GM18873 (cell line): ENCODE measurements around the gene DENND10.
"Not testable (repeated sequence)": the region's sequence is repeated elsewhere in the genome, so short reads cannot be mapped to it uniquely, and the experiment has no call there.

Experiments used
- ATAC-seq: cut with Tn5 transposase; IDR thresholded peaks from one replicate; pipeline ENCODE4 v1.9.1; 2021; ENCODE audit warnings: mild to moderate bottlenecking, moderate library complexity, moderate number of reproducible peaks; ENCODE audit not compliant: unreplicated experiment, low FRiP score

DENND10 gene

GRCh38 chr10:119096641-119097415 is 7.1 kb upstream of the DENND10 start:
- ATAC-seq = not testable (repeated sequence)

- ATAC-seq = no peak
Measured at GRCh38 chr10:119098576-119098975, 5.3 kb upstream of the DENND10 start.

- no peak for ATAC-seq
Measured at GRCh38 chr10:119100434-119101238, 3.3 kb upstream of the DENND10 start.

- ATAC-seq = no peak
Measured at GRCh38 chr10:119101366-119102098, 2.4 kb upstream of the DENND10 start.

GRCh38 chr10:119103241-119103902 is 541 bp upstream of the DENND10 start:
- no peak for ATAC-seq

GRCh38 chr10:119104654-119105015 is 722 bp downstream of the DENND10 start:
- peak; percentile 14 for ATAC-seq

GRCh38 chr10:119105155-119105554 is 1.2 kb downstream of the DENND10 start:
- no peak for ATAC-seq

- not testable (repeated sequence) for ATAC-seq
Measured at GRCh38 chr10:119105899-119106298, 2.0 kb downstream of the DENND10 start.

- not testable (repeated sequence) for ATAC-seq
Measured at GRCh38 chr10:119107106-119107505, 3.2 kb downstream of the DENND10 start.

- not testable (repeated sequence) for ATAC-seq
Measured at GRCh38 chr10:119107771-119108170, 3.9 kb downstream of the DENND10 start.

GRCh38 chr10:119112056-119112455 is 8.1 kb downstream of the DENND10 start:
- no peak for ATAC-seq

GRCh38 chr10:119113751-119114732 is 10.1 kb downstream of the DENND10 start:
- no peak for ATAC-seq

GRCh38 chr10:119115926-119116325 is 12.0 kb downstream of the DENND10 start:
- no peak for ATAC-seq

- ATAC-seq = no peak
Measured at GRCh38 chr10:119116326-119116951, 12.5 kb downstream of the DENND10 start.

- ATAC-seq = no peak
Measured at GRCh38 chr10:119118231-119118630, 14.3 kb downstream of the DENND10 start.

GRCh38 chr10:119119400-119119799 is 15.5 kb downstream of the DENND10 start:
- ATAC-seq = no peak

- peak; percentile 84 for ATAC-seq
Measured at GRCh38 chr10:119120413-119120867, 16.5 kb downstream of the DENND10 start.

- ATAC-seq = no peak
Measured at GRCh38 chr10:119120875-119121274, 17.0 kb downstream of the DENND10 start.

- ATAC-seq = no peak
Measured at GRCh38 chr10:119125942-119126341, 22.0 kb downstream of the DENND10 start.
